Activated T-helper 1 cell treated with anti-CD3 and anti-CD28 coated beads, Interleukin-2, amount 50 U/mL, for 16 hours (primary cell): ENCODE data around the gene PLBD2.
A peak's percentile ranks its signal among the peaks of the same experiment; 100 is the strongest.

Source experiments
- DNase-seq, 2 donors: peaks; one replicate each; pipeline ENCODE4 v3.0.0-alpha.2; 2020; ENCODE audit warnings: low read depth in 1 of 2, low spot score in 1 of 2

Gene PLBD2, protein sequence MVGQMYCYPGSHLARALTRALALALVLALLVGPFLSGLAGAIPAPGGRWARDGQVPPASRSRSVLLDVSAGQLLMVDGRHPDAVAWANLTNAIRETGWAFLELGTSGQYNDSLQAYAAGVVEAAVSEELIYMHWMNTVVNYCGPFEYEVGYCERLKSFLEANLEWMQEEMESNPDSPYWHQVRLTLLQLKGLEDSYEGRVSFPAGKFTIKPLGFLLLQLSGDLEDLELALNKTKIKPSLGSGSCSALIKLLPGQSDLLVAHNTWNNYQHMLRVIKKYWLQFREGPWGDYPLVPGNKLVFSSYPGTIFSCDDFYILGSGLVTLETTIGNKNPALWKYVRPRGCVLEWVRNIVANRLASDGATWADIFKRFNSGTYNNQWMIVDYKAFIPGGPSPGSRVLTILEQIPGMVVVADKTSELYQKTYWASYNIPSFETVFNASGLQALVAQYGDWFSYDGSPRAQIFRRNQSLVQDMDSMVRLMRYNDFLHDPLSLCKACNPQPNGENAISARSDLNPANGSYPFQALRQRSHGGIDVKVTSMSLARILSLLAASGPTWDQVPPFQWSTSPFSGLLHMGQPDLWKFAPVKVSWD

DNA sequence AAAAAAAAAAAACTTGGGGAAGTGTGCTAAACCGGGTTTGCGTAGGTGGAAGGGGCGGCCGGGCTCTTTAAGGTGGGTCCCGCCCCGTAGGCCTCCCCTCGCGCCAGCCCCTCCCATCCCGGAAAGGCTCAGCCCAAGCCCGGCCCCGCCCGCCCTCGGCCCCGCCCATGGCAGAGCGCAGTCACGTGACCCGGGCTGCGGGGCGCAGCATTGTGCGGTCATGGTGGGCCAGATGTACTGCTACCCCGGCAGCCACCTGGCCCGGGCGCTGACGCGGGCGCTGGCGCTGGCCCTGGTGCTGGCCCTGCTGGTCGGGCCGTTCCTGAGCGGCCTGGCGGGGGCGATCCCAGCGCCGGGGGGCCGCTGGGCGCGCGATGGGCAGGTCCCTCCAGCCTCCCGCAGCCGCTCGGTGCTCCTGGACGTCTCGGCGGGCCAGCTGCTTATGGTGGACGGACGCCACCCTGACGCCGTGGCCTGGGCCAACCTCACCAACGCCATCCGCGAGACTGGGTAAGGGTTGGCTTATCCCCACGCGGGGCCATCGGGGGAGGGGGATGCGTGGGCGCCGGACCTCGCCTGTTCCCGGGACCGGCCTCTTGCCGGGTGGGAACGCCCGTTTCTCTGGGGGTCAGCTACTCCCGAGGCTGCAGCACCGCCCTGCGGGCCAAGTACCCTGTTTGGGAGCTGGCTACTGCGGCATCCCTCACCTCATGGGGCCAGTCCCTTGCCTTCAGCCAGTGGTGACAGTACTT lies at the start of gene PLBD2:
Gene PLBD2, plus strand, starts transcription at position 207 of the 752 bp plus-strand sequence. Its CDS starts 14 bp downstream, at position 221.
- DNase-seq = peak; percentile 88 to 90

DNA sequence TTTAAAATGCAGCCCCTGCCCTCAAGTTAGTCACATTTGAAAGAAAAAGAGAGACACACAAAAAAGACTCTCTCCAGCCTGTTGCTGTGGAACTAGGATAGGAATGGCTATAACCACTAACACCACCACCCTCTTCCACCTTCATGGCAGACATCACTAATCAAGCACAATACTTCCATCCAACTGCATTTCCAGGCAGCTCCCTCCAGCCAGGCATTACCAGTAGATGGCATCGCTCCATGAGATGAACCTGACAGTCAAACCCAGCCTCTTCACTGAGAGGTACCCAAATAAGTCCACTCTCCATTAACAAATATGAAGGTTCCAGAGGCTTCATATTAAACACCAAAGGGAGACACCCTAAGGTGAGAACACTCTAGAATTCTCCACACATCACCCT lies 47.9 kb upstream of the PLBD2 start:
- DNase-seq = no peak

DNA sequence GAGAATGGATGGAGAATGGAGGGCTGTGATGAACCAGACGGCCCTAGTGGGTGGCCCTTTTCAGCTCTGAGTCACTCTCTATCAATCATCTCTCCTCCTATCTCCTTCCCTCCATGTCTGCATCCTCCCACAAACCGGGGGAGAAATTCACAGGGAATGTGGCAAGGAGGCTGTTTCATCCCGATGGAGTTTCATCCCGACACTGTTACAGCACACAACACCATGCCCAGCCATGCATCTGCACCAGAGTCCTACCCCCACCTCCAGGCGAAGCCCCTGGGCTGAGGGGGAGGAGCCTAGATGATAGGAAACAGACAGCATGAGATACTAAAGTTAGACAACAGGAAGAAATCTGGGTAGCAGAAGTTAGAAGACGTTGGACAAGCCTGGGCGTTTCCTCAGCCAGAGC lies 44.3 kb upstream of the PLBD2 start:
- DNase-seq = no peak

- DNase-seq = no peak
Measured at GRCh38 chr12:113315358-113315757, 43.0 kb upstream of the PLBD2 start.

DNA sequence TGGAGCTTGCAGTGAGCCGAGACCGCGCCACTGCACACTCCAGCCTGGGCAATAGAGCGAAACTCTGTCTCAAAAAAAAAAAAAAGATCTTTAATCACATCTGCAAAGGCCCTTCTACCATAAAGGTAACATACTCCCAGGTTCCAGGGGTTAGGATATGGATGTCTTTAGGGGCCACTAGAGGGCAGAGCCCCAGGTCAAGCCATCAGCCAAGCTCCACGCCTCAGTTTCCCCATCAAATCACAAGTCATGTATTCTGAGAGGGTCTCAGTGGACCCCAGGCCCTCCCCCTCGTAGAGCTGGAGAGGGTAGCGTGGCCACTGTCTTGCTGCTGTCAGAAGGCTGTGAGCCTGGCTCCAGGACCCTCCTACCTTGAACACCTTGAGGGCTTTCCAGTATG lies 42.2 kb upstream of the PLBD2 start:
- DNase-seq = no peak

DNA sequence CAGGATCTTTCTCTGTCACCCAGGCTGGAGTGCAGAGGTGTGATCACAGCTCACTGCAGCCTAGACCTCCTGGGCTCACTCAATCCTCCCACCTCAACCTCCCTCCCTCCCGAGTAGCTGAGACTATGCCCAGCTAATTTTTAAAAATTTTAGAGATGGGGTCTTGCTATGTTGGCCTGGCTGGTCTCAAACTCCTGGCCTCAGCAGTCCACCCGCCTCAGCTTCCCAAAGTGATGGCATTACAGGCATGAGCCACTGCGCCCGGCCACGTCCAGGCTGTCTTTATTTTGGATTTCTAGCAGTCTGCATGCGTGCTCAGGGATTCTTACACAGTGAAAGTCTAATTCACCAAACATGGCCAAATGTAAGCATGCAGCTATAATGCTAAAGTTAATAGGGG lies 41.3 kb upstream of the PLBD2 start:
- DNase-seq = no peak

DNA sequence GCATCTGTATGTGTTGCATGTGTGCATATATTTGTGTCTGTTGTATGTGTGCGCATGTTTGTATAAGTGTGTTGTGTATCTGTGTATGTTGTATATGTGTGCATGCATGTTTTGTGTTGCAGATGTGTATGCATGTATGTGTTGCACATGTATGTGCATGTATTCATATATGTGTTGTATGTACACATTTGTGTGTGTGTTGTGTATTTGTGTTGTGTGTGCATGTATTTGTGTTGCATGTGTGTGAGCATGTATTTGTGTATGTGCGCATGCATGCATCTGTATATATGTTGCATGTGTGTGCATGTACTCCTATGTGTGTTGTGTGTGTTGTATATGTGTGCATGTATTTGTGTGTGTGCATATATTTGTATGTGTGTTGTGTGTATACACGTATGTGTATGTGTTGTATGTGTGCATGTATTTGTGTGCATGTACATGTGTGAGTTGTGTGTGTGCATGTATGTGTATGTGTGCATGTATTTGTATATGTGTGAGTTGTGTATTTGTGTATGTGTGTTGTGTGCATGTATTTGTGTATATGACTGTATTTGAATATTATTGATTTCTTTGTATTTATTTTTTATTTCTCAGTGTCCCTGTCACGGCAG lies 40.2 kb upstream of the PLBD2 start:
- DNase-seq = no peak

- no peak for DNase-seq
Measured at GRCh38 chr12:113318900-113319628, 39.3 kb upstream of the PLBD2 start.

- no peak for DNase-seq
Measured at GRCh38 chr12:113320401-113320800, 38.0 kb upstream of the PLBD2 start.

- no peak for DNase-seq
Measured at GRCh38 chr12:113322343-113322742, 36.0 kb upstream of the PLBD2 start.

DNA sequence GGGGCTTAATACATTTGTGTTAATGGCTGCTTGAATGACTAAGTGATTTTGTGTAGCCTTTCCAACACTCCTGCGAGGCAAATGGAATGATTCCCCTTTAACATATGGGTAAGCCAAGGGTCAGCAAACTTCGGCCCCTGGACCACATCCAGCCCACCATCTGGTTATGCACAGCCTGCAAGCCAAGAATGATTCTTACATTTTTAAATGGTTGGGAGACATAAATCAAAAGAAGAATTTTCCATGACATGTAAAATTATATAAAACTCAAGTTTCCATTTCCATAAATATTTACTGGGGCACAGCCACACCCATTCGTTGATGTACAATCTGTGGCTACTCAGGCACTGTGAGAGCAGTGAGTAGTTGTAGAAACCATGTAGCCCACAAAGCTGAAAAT lies 32.5 kb upstream of the PLBD2 start:
- no peak for DNase-seq

DNA sequence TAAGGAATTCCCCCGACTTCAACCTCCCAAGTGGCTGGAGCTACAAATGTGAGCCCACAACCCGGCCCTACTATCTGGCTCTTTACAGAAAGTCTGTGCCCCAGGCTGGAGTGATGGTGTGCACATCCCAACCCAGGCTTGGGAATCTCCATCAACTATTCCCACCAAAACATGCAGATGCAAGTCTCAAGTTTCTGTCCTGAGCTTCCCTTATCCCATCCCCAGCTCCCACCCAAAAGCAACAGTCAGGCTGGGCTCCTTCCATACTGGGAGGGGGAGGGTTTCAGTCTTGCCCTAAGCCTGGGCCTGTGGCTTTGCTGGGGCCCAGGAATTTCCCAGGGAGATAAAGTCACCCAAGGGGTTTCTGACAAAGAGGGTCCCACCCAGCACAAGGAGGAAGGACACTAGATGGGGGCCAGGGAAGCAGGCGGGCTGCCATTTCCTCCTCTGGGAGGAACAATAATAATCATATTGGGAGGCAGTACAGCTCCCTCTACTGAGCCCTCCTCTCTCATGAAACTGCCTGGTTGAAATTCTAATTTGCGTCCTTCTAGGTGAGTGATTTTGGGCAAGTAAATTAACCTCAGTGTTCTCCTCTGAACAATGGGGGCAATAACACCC lies 31.5 kb upstream of the PLBD2 start:
- no peak for DNase-seq

DNA sequence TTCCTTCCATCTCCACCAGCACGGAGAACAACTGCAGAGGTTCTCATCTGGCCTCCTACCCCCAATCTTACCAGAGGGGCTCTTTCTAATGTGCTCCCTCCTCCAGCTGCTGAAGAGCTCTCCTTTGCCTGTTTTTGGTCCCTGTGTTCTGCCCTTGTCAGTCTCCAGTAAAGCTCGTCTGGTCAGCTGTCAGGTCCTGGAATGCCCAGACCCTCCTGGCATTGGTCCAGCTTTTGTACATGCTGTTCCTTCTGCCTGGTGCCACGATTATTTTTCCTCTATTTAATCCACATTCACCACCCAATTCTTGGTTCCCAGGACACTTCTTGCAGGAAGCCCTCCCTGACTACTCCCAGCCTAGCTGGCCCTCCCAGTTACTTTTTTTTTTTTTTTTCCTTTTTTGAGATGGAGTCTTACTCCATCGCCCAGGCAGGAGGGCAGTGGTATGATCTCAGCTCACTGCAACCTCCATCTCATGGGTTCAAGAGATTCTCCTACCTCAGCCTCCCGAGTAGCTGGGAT lies 30.0 kb upstream of the PLBD2 start:
- no peak for DNase-seq

DNA sequence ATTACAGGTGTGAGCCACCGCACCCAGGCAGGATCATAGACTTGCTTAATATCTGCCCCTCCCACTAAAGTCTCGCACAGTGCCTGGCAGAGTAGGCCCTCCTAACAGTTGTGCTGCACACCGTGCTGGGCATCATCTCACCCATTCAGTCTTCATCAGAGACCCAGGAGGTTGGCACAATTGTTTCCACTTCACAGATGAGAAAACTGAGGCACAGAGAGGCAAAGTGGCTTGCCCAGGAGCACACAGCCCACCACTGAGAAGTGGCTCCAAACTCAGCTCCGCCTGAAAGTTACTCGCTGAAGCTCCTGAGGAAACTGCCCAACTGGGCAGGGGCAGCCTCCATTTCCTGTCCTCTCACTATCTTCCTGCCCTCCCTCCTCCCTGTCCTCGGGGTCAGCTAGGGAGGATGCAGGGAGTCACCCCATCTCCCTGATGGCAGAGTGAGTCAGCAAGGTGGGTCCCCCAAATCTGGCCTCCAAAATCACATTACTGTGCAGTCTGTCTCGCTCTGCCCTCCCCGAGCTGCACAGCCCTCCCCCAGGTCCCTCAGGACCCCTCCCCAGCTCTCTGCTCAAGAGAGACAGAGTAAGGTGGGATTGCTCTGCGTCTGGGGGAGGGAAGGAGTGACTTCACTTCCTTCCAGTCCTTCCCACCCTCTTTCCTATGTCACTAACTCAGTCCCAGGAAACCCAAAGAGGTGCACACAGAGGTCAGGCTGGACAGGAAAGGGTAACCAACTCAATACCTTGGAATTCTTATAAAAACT lies 29.2 kb upstream of the PLBD2 start:
- DNase-seq = no peak

DNA sequence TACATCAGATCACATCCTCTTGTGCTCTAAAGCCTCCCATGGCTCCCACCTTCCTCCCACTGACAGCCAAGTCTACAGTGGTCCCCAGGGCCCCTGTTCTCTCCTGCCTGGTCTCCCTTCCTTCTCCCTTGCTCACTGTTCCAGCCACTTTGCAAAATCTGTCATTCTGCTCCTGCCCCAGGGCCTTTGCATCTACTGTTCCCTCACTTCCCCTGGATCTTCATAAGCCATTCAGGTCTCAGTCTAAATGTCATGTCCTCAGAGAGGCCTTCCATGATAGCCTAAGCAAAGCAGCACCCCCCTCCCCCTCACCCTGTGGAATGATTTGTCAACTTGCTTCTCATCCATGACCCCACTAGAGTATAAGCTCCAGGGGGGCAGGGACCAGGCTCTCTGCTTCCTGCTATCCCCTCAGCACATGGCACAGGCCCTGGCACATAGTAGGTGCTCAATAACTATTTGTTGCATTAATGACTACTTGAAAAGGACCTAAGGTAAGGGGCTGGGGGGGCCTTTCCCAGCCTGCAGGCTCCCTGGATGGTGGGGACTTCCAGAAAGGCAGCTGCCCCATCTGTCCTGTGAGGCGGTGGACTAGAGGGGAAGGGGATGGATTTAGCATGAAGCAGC lies 28.5 kb upstream of the PLBD2 start:
- DNase-seq = no peak

GRCh38 chr12:113330505-113330904 lies 27.9 kb upstream of the PLBD2 start:
- no peak for DNase-seq

GRCh38 chr12:113332688-113333417 lies 25.5 kb upstream of the PLBD2 start:
- no peak for DNase-seq

GRCh38 chr12:113333418-113333750 lies 25.0 kb upstream of the PLBD2 start:
- no peak for DNase-seq
